HG03175 (cell line): Measurements from ENCODE around the gene HTD2.

Experiments
- ATAC-seq: cut with Tn5 transposase; IDR thresholded peaks from one replicate; pipeline ENCODE4 v1.9.1; 2021; ENCODE audit warnings: mild to moderate bottlenecking, moderate library complexity; ENCODE audit not compliant: unreplicated experiment

Gene HTD2

DNA sequence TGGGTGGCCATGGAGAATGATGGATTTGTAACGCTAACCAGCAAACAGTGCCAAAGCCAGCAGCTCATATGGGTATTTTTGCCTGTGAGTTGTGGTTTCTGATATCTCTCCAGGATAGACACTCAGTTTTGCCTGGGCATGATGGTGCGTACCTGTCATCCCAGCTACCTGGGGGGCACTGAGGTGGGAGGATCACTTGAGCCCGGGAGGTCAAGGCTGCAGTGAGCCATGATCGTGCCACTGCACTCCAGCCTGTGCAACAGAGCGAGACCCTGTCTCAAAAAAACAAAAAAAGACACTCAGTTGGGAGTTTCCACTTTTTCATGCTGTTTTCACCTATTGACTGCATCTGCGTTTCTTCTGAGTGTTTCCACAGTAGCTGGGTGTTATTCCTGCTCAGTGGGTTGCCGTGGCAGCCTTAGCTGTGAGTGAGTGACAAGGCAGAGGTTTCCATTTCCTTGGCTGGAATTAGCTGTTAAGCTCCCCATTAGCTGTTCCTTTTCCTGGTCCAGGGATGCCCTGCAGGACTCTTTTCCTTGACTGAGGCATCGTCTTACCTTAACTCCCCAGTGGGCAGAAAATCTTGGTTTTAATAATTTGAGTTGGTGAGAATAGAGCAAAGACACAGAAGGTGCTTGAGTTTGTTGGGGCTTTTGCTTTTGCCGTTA, 14.5 kb upstream of the HTD2 start:
- ATAC-seq, result no peak

DNA sequence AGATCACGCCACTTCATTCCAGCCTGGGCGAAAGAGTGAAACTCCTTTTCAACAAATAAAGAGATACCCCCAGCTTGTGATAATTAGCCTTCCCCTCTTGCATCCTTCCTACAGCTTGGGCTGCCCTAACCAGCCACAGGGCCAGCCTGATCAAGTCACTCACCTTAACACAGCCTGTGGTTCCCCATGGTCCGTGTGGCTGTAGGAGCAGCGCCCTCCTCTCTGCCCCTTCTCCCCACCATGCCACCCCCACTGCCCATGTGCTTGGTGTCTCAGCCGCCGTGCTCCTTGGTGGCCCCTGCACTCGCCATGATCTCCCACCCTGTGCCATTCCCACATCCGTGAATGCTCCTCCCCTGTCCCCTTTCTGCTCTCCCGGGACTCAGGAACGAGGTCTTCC, 13.5 kb upstream of the HTD2 start:
- no peak for ATAC-seq

DNA sequence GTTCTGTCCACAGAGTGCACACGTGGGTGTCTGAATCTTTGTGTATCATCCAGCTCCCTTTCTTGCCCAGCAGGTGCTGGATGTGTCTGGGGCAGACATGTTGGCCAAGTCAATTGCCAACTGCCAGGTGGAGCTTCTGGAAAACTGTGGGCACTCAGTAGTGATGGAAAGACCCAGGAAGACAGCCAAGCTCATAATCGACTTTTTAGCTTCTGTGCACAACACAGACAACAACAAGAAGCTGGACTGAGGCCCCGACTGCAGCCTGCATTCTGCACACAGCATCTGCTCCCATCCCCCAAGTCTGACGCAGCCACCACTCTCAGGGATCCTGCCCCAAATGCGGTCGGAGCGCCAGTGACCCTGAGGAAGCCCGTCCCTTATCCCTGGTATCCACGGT, 12.8 kb upstream of the HTD2 start:
- no peak for ATAC-seq

DNA sequence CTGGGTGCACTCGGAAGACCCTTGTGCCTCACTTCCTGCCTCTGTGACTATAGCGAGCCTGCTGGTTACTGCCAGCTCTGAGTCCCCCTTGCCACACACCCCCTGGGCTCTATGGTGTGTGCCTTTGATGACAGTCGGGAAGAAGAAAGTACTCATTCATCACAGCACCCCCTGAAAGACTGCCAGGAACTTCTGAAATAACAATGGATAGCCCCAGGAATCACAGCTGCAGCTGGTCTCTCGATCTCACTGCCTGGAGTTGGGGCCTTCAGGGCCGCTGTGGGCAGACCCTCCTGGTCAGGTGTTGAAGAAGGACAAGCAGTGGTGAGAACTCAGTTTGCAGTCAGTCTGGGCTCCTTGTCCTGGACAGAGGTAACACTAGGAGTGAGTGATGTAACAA, 10.1 kb upstream of the HTD2 start:
- ATAC-seq, result no peak

DNA sequence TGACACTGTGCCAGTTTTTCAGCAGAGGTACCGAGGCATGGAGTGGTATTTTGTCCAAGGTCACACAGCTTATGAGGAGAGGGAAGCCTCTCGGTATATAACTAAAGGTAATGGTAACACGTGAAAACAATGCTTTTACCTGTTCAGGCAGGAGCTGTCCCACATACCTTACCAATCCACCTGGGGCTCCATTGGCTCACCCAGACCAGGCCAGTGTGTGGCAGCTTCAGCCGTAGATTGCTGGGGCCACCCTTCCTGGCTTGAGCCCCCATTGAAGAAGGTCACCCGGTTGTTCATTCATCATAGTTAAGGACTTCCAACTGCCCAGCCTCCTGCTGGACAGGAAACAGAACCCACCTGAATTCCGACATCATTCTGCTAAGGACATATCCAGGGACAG, 9.5 kb upstream of the HTD2 start:
- no peak for ATAC-seq

DNA sequence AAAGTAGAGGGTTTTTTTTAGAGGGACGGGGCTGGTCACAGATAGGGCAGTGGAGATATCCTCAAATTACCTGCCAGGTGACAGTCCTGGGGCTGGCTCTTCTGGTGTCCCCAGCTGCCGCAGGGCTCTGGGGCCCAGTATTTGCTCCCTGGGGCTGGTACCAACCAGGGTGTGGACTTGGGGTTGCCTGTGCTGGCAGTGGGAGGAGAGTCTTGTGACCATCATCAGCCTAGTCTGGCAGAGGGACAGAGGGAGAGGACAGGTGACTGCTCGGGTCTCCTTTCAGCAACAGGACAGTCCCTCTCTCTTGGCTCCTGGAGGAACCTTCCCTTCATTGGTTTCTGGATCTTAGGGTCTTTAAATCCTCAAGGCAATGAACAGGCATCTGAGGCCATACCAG, 8.1 kb upstream of the HTD2 start:
- no peak for ATAC-seq

DNA sequence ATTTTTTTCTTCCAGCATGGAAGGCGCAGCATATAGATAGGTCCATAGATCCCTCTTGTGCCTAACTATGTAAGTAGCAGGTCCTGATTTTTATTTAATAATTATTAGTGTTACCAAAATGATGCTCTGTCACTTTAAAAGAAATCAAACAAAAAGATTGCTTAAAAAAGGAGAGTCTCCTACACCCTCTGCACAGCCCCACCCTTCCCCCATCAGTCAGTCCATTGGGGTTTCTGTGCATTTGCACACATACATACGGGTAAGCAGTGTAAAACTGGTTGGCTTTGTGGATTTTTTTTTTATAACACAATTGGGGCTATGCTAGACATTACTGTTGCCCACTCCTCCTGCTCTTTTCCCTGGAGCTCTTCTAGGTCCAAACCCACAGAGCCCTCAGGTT, 7.2 kb upstream of the HTD2 start:
- no peak for ATAC-seq

DNA sequence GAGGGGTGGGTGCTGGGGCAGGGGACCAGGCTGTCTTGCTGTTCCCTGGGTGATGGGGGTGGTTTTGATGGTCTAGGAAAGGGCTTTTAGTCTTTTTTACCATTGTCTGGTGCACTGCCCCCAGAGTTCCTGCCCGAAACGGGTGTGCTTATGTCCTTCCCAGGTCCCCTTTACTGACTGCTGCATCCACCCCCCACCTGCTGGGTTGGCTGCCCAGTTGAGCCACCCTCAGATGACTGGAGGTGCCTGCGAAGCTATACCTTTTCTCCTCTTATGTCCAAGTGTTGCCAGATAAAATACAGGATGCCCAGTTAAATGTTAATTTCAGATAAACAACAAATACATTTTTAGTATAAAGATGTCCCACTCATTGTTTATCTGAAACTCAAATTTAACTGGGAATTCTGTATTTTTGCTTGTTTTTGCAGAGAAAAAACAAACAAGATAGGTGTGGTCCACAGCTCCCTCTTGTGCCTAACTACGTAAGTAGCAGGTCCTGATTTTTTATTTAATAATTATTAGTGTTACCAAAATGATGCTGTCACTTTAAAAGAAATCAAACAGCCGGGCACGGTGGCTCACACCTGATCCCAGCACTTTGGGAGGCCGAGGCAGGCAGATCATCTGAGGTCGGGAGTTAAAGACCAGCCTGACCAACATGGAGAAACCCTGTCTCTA, 6.3 kb upstream of the HTD2 start:
- no peak for ATAC-seq

DNA sequence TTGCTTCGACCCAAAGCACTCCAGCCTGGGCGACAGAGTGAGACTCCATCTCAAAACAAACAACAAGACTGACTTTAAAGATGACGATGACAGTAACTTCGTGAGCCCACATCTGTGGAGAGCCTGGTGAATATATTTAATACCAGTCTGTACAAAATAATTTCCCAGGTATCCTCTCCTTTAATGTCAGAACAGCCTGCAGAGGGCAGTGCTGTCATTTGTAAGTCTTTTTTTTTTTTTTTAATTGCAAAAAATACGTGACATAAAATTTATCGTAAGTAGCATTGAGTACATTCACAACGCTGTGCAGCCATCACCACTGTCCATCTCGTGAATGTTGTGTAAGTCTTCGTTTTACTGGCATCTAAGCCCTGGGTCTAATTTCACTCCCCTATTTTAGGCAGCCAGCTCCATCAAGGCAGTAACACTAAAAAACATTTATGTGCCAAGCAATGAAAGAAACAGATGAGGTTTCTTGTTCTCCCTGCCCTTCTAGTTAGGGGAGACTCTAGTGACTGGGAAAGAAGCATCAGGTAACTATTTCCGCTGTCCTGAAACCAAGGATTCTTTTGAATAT, 1.4 kb downstream of the HTD2 start:
- no peak for ATAC-seq

DNA sequence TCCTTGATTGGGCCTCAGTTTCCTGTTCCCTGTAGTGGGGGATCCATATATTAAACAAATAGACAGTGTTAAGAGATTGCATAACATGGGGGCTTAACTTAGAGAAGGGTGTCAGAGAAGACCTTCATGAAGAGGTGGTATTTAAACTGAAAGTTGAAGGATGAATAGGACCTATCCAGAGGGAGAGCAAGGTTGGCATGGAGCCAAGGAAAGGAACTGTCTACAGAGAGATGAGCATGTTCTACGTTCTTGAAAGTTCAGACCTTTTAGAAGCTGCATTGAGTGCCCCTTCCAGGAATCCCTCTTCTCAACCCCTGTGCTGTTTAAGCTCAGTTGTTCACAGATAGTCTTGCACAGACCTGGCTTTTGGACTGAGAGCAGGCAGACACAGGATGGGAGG, 2.4 kb downstream of the HTD2 start:
- no peak for ATAC-seq

DNA sequence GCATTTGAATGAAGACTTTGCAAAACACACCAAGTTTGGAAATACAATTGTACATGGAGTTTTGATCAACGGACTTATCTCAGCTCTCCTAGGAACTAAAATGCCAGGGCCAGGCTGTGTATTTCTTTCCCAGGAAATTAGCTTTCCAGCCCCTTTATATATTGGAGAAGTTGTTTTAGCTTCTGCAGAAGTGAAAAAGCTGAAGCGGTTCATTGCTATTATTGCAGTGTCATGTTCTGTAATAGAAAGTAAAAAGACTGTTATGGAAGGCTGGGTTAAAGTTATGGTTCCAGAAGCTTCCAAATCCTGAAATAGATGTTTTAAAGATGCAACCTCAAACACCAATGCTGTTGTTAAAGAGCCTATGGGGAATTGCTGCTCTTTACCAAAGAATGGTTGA, 11.5 kb downstream of the HTD2 start:
- no peak for ATAC-seq

DNA sequence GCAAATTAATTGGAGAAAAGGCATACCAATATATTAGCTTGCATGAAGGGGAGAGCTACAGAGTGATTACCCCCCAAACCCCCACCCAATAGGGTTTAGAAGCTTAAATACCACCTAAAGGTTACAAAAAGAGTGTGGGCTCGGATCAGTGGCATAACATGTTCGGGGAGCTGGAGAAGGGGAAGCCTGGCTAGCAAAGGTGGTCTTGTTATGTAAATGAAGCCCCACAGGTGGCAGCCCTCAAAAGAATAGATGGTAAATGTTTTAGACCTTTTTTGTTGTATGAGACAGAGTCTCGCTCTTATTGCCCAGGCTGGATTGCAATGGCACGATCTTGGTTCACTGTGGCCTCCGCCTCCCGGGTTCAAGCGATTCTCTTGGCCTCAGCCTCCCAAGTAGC, 15.5 kb downstream of the HTD2 start:
- no peak for ATAC-seq

DNA sequence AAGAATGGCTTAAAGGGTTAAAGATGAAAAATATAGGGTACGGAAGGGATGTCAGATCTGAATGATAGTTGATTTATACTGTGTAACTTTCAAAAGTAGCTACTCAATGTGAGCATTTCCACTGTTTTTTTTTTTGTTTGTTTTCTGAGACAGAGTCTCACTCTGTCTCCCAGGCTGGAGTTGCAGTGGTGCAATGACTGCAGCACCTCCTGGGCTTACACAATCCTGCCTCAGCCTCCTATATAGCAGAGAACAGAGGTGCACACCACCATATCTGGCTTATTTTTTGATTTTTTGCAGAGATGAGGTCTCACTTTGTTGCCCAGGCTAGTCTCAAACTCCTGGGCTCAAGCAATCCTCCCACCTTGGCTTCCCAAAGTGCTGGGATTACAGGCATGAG, 16.5 kb downstream of the HTD2 start:
- no peak for ATAC-seq

DNA sequence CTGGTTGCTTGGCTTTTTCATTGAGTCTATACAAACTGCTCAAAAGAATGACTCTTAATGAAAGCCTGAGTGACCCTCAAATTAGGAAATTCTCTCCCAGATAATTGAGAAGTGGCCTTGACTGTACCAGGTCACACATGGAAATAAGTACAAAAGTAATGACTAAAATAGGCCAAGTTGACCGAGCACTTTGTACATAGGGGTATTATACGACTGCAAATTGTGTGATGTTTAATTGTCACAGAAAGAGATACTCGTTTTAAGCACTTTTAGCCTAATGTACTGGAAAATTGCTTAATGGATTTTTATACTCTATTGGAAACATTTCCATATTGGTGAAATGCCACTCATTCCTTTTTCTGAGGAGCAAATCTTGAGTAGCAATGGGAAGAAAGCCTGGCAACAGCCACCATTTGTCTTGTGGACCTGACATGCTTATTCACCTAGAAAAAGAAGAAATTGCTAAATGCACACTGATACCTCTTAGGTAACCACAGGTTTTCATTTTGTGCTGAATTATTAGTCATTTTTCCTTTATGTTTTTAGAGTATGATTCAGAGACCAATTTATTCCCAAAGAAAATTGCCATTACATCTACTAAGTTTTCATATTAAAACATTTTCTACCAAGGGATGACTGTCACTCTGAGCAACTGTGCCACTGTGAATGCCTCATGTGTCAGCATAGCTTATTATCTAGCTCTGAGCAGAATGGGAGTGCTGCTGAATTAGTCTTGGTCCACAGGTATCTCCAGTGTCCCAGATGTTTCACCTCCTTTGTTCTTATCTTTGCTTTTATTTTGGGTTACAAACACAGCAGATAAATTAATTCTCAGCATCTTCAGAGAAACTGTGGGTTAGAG, 17.4 kb downstream of the HTD2 start:
- no peak for ATAC-seq

DNA sequence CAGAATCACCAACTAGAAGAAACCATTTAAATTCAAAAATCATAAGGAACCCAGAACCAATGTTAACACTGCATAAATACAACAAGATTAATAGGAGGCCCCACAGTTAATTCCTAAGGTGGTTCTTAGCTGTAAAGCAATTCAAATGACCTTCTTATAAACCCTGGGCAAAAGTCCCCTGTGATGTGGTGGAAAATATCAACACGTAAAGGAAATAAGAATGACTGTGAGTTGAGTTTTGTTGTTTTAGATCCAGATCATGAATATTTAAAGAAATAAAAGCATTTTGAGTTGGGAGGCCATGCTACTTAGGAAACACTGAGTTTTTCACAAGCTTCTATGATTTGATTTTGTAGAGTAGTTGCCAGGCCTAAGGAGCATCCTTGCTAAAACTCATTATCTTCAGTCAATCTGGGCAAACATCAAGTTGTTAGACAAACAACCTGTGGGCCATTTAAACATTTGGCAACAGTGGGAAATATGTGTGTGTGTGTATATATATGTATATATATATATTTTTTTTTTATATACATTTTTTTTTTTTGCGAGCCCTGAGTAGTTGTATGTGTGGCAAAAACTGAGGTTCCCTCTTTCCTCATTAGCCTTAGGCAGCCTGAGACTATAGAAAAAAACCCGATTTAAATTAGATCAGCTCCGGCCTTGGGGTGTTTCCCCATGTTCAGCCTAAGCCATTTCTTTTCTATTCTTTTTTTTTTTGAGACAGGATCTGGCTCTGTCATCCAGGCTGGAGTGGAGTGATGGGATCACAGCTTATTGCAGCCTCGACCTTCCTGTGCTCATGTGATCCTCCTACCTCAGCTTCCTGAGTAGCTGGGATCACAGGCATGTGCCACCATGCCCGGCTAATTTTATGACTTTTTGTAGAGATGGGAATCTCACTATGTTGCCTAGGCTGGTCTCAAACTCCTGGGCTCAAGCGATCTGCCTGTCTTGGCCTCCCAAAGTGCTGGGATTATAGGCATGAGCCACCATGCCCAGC, 18.4 kb downstream of the HTD2 start:
- ATAC-seq, result no peak

DNA sequence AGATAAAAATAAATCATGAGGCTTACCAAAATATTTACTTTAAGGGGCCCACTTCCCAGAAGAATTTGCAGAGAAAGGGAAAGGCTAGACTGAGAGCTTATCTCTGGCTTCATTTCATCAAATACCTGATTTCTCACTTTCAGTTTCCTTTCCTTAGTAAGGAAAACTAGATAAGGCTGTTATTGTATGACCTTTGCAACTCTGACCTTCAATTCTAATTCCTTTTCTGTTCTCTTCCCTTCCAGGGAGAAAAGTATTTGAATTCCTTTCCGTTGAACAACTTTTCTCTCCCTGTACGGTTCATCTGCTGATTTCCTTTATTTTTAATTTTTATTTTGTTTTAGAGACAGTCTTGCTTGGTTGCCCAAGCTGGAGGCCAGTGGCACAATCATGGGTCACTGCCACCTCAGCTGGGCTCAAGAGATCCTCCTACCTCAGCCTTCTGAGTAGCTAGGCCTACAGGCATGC, 19.2 kb downstream of the HTD2 start:
- ATAC-seq, result no peak

DNA sequence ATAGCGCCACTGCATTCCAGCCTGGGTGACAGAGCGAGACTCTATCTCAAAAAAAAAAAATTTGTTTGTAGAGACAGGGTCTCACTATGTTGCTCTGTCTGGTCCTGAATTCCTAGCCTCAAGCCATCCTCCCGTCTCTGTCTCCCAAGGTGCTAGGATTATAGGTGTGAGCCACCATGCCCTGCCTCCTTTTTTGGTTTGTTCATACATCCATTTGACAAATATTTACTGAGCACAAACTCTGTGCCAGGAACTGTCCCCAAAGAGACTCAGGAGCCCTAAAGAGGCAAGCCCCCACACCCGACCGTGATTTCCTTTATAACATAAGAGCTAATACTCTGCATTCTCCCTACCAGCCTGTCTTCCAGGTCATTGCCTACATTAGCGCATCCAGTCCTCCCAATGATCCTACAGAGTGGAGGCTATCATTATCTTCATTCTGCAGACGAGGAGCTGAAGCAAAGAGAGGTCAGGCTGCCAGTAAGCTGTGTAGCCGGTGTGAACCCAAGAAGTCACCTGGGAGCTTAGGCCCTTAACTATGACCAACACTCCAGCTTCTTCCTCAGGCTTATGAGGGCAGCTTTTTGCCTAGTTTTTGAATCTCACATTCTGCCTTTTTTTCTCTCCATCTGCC, 20.1 kb downstream of the HTD2 start:
- no peak for ATAC-seq

DNA sequence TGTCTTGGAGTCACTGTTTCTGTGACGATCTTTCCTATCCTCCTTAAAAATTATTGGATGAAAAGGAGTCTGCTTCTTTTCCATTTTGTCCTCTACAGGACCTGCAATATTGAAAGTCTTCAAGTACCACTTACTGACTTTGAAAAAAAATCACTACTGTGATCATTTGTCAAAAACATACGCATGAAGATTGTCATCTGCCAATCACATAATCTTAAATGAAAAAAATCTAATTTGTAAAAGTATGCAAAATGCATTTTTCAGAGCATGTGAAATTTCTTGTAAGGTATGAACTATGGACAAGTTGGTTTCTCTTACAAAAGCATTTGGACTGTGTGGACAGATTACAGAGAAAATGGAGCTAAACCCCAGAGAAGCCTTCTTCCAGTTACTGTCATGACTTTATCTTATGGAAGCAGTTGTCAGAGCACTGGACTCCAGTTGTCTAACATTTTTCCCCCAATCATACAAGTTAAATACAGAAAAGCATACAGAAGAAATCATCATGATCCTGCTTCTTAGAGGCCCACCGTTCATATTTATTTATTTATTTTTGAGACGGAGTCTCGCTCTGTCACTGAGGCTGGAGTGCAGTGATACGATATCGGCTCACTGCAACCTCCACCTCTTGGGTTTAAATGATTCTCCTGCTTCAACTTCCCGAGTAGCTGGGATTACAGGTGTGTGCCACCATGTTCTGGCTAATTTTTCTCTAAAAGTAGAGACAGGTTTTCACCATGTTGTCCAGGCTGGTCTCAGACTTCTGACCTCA, 23.0 kb downstream of the HTD2 start:
- no peak for ATAC-seq

DNA sequence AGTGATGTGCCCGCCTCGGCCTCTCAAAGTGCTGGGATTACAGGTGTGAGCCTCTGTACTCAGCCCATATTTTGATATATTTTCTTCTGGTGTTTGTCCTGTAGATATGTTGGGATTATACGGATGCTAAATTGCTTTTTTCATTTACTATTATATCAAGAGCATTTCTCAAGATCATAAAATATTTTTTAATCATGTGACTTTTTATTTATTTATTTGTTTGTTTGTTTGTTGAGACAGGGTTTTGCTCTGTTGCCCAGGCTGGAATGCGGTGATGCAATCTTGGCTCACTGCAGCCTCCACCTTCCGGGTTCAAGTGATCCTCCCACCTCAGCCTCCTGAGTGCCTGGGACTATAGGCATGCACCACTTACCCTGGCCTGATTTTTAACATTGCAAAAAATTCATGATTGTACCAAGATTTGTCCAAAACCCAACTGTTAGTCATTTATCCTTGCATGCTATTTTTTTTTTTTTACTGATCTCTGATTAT, 23.6 kb downstream of the HTD2 start:
- no peak for ATAC-seq
